Measurements from ENCODE around the gene RESP18. TPM values are rescaled to one million over a fixed set of nuclear protein-coding genes. Genes with fewer than 3 reads are reported as not detected.
"Not testable (repeated sequence)": the region's sequence is repeated elsewhere in the genome, so short reads cannot be mapped to it uniquely, and the experiment has no call there.

Gene RESP18
- total and polyA plus RNA-seq, 4 donors, result 1.1 to 7.0 (median 4.7) TPM

DNA sequence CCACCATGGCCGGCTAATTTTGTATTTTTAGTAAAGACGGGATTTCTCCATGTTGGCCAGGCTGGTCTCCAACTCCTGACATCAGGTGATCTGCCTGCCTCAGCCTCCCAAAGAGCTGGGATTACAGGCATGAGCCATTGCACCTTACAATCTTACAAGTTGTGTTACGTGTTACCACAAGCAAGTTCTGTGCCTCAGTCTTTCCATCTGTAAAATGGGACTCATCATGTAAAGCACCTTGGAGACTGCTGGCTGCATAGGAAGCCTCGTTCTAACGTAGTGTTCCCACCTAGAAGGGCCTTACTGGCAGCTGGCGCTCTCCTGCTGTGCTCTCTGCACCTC, 43.4 kb downstream of the RESP18 start:
- H3K36me3 ChIP-seq (ENCODE audit: control insufficient read depth, insufficient read depth, low read length), result peaks cover 52% of the 10 kb centered on the region
- H3K27ac ChIP-seq (ENCODE audit: low read depth, low read length), result peak overlapping the region; percentile 94
- DNase-seq (ENCODE audit: low read depth in 4 of 6, low spot score in 6 of 6), result no peak
- H3K27me3 ChIP-seq (ENCODE audit: control insufficient read depth, insufficient read depth, low read length), result no peaks in the 10 kb centered on the region
- 60% methylated on average over 6 of the region's 6 CpGs for WGBS (ENCODE audit: insufficient coverage)
- no peaks in the 10 kb centered on the region for H3K9me3 ChIP-seq (ENCODE audit: control insufficient read depth, insufficient read depth, low read length)
- peaks cover 59% of the 10 kb centered on the region for H3K4me1 ChIP-seq (ENCODE audit: control insufficient read depth, insufficient read depth, low read length)
- no peak overlapping the region for H3K4me3 ChIP-seq (ENCODE audit: low read depth, low read length)

DNA sequence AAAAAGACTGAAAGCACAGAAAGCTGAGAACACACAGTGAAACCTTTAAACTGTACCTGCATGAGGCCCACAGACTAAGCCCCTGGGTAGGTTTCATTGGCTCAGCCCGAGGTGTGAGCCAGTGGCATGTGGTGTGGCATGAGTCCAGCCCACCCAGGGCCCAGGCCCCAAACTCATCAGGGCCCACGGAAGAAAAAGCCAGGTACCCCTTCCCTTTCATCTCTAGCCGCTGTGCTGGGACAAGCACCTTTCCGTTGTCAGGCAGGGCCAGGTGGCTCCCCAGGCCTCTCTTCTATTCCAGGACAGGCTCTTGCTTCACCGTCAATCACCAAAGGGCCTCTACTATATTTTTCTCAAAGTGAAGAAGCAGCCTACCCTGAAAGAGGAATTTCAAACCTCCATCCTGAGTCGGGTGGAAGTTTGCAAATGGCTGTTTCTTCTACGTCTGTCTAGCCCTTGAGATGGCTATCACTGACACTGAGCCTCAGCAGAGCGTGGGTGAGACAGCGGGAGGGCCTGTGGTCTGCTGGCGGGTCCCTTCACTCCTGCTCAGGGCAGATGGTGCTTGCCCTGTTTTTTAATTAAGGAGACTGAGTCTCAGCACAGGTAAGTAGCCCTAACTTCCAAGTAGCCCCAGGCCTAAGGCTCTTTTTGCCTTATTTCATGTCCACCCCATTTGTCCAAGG, 44.8 kb downstream of the RESP18 start:
- WGBS (ENCODE audit: insufficient coverage), result 84% methylated on average over 9 of the region's 10 CpGs
- Histone ChIP-seq H3K36me3 (ENCODE audit: control insufficient read depth, insufficient read depth, low read length) (peaks cover 62% of the 10 kb centered on the region), H3K4me3 (ENCODE audit: low read depth, low read length) (no peak overlapping the region), H3K9me3 (ENCODE audit: control insufficient read depth, insufficient read depth, low read length) (no peaks in the 10 kb centered on the region), H3K27ac (ENCODE audit: low read depth, low read length) (no peak overlapping the region), H3K4me1 (ENCODE audit: control insufficient read depth, insufficient read depth, low read length) (peaks cover 59% of the 10 kb centered on the region), H3K27me3 (ENCODE audit: control insufficient read depth, insufficient read depth, low read length) (no peaks in the 10 kb centered on the region)
- DNase-seq (ENCODE audit: low read depth in 4 of 6, low spot score in 6 of 6), result no peak

DNA sequence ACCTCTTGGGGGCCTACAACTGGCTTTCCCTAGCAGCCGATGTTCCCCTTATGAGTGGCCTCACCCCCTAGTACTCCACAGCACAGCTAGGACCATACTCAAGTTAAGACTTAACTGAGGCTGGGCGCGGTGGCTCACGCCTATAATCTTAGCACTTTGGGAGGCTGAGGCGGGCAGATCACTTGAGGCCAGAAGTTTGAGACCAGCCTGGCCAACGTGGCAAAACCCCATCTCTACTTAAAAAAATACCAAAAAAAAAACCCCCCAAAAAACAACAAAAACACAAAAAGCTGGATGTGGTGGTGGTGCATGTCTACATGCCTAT, 45.5 kb downstream of the RESP18 start:
- peak overlapping the region; percentile 76 for H3K27ac ChIP-seq (ENCODE audit: low read depth, low read length)

GRCh38 chr2:219286436-219287115, 46.0 kb downstream of the RESP18 start:
- H3K36me3 ChIP-seq (ENCODE audit: control insufficient read depth, insufficient read depth, low read length), result peaks cover 69% of the 10 kb centered on the region
- peaks cover 65% of the 10 kb centered on the region for H3K4me1 ChIP-seq (ENCODE audit: control insufficient read depth, insufficient read depth, low read length)
- WGBS (ENCODE audit: insufficient coverage), result 76% methylated on average over 10 of the region's 12 CpGs
- peak in 1 of 6 donors; percentile 32 for DNase-seq (ENCODE audit: low read depth in 4 of 6, low spot score in 6 of 6)
- H3K27ac ChIP-seq (ENCODE audit: low read depth, low read length), result peak overlapping the region; percentile 76
- H3K27me3 ChIP-seq (ENCODE audit: control insufficient read depth, insufficient read depth, low read length), result no peaks in the 10 kb centered on the region
- no peaks in the 10 kb centered on the region for H3K9me3 ChIP-seq (ENCODE audit: control insufficient read depth, insufficient read depth, low read length)
- no peak overlapping the region for H3K4me3 ChIP-seq (ENCODE audit: low read depth, low read length)

More for the DNA sequence above, 45.5 kb downstream of the RESP18 start:
- H3K27me3 ChIP-seq (ENCODE audit: control insufficient read depth, insufficient read depth, low read length); DNase-seq (ENCODE audit: low read depth in 4 of 6, low spot score in 6 of 6); H3K9me3 ChIP-seq (ENCODE audit: control insufficient read depth, insufficient read depth, low read length); H3K4me3 ChIP-seq (ENCODE audit: low read depth, low read length): not testable (repeated sequence)
- 85% methylated on average over 4 of the region's 6 CpGs for WGBS (ENCODE audit: insufficient coverage)
- peaks cover 64% of the 10 kb centered on the region for H3K36me3 ChIP-seq (ENCODE audit: control insufficient read depth, insufficient read depth, low read length)
- H3K4me1 ChIP-seq (ENCODE audit: control insufficient read depth, insufficient read depth, low read length), result peaks cover 60% of the 10 kb centered on the region

- H3K27ac ChIP-seq (ENCODE audit: low read depth, low read length), result peak overlapping the region; percentile 76
- DNase-seq (ENCODE audit: low read depth in 4 of 6, low spot score in 6 of 6), result peak in 2 of 6 donors; percentile 79 to 80
- H3K4me3 ChIP-seq (ENCODE audit: low read depth, low read length), result no peak overlapping the region
- no peaks in the 10 kb centered on the region for H3K27me3 ChIP-seq (ENCODE audit: control insufficient read depth, insufficient read depth, low read length)
- H3K9me3 ChIP-seq (ENCODE audit: control insufficient read depth, insufficient read depth, low read length), result no peaks in the 10 kb centered on the region
- WGBS (ENCODE audit: insufficient coverage), result 30% methylated on average over 9 of the region's 17 CpGs
- H3K4me1 ChIP-seq (ENCODE audit: control insufficient read depth, insufficient read depth, low read length), result peaks cover 68% of the 10 kb centered on the region
- H3K36me3 ChIP-seq (ENCODE audit: control insufficient read depth, insufficient read depth, low read length), result peaks cover 75% of the 10 kb centered on the region
Observed at GRCh38 chr2:219285894-219286425, 46.6 kb downstream of the RESP18 start.

DNA sequence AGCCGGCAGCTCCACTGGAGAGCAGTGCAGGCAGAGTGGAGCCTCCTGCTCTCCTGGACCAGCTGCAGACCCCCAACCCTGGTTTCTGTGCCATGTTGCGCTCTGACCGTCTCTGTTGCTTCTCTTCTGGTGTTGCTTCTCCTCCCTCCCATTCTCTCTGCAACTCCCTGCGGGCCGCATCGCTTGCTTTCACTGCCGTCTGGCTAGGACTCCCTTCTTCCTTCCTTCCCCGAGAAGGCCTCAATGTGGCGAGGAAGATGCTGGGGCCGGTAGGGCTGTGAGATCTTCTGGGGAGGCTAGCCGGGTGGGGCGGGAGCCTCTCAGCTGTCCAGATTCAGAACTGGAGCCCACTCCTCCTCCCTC, 47.2 kb downstream of the RESP18 start:
- no peaks in the 10 kb centered on the region for H3K27me3 ChIP-seq (ENCODE audit: control insufficient read depth, insufficient read depth, low read length)
- H3K4me3 ChIP-seq (ENCODE audit: low read depth, low read length), result no peak overlapping the region
- peaks cover 68% of the 10 kb centered on the region for H3K4me1 ChIP-seq (ENCODE audit: control insufficient read depth, insufficient read depth, low read length)
- DNase-seq (ENCODE audit: low read depth in 4 of 6, low spot score in 6 of 6), result no peak
- WGBS (ENCODE audit: insufficient coverage), result 83% methylated on average over 4 of the region's 12 CpGs
- peak overlapping the region; percentile 67 for H3K27ac ChIP-seq (ENCODE audit: low read depth, low read length)
- no peaks in the 10 kb centered on the region for H3K9me3 ChIP-seq (ENCODE audit: control insufficient read depth, insufficient read depth, low read length)
- peaks cover 74% of the 10 kb centered on the region for H3K36me3 ChIP-seq (ENCODE audit: control insufficient read depth, insufficient read depth, low read length)

DNA sequence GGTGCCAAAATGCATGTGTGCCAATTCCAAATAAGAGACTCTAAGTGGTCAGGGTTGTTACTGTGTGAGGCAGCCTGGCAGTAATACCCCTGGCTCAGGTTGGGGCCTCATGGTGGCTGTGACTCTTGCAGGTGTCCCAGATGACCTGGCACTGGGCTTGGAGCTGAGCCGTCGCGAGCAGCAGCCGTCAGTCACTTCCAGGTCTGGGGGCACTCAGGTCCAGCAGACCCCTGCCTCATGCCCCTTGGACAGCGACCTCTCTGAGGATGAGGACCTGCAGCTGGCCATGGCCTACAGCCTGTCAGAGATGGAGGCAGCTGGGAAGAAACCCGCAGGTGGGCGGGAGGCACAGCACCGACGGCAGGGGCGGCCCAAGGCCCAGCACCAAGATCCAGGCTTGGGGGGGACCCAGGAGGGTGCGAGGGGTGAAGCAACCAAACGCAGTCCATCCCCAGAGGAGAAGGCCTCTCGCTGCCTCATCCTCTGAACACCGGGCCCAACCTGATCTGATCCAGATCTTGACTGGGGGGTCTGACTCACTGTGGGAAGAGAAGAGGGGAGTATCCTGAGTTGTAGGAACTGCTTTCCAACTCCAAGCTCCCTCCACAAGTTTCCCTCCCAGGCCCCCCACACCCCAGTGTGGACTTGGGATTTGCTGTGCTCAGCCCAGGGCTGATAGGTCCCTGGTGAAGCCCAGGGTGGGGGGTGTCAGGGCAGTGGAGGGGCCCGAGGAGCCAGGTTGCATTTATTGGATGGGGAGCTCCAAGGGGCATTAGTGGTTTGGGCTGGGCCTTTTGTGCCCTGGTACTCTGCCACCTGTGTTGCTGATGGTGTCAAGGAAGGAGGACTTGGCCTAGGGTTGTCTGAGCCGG, 47.8 kb downstream of the RESP18 start:
- Histone ChIP-seq H3K27ac (ENCODE audit: low read depth, low read length) (peak overlapping the region; percentile 67), H3K36me3 (ENCODE audit: control insufficient read depth, insufficient read depth, low read length) (peaks cover 72% of the 10 kb centered on the region), H3K9me3 (ENCODE audit: control insufficient read depth, insufficient read depth, low read length) (no peaks in the 10 kb centered on the region), H3K27me3 (ENCODE audit: control insufficient read depth, insufficient read depth, low read length) (no peaks in the 10 kb centered on the region), H3K4me3 (ENCODE audit: low read depth, low read length) (no peak overlapping the region), H3K4me1 (ENCODE audit: control insufficient read depth, insufficient read depth, low read length) (peaks cover 68% of the 10 kb centered on the region)
- DNase-seq (ENCODE audit: low read depth in 4 of 6, low spot score in 6 of 6), result no peak
- WGBS (ENCODE audit: insufficient coverage), result 88% methylated on average over 12 of the region's 16 CpGs

DNA sequence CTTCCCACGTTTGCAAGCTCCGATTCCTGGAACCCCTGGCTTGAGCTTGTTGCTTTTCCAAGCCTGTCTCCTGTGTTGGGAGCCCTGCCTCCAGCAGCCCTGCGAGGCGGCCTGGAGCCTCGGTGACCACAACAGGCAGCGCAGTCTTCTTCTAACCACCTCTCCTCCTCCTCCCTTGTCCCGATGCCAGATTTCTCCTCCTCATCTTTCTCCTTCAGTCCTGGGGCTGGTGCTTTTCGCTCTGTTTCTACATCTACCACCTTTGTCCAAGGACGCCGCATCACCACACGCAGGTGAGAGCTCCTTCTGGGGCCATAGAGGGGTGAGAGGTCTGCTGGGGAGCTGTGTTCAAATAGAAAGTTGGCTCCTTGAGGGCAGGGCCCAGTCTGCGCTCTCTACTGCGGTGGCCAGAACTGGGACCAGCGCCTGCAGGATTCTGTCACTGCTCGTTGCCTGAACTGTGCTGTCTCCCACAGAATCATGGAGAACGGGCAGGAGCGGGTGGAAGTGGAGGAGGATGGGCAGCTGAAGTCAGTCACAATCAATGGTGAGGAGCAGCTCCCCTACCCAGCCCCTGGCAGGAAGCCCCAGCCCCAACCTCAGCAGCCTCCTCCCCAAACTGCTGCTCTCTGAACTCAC, 49.5 kb downstream of the RESP18 start:
- H3K27me3 ChIP-seq (ENCODE audit: control insufficient read depth, insufficient read depth, low read length), result no peaks in the 10 kb centered on the region
- peak overlapping the region; percentile 57 for H3K27ac ChIP-seq (ENCODE audit: low read depth, low read length)
- no peaks in the 10 kb centered on the region for H3K9me3 ChIP-seq (ENCODE audit: control insufficient read depth, insufficient read depth, low read length)
- H3K4me1 ChIP-seq (ENCODE audit: control insufficient read depth, insufficient read depth, low read length), result peaks cover 73% of the 10 kb centered on the region
- 94% methylated on average over 11 of the region's 17 CpGs for WGBS (ENCODE audit: insufficient coverage)
- no peak for DNase-seq (ENCODE audit: low read depth in 4 of 6, low spot score in 6 of 6)
- no peak overlapping the region for H3K4me3 ChIP-seq (ENCODE audit: low read depth, low read length)
- peaks cover 66% of the 10 kb centered on the region for H3K36me3 ChIP-seq (ENCODE audit: control insufficient read depth, insufficient read depth, low read length)

- Histone ChIP-seq H3K27me3 (ENCODE audit: control insufficient read depth, insufficient read depth, low read length) (no peaks in the 10 kb centered on the region), H3K27ac (ENCODE audit: low read depth, low read length) (peak overlapping the region; percentile 57), H3K36me3 (ENCODE audit: control insufficient read depth, insufficient read depth, low read length) (peaks cover 63% of the 10 kb centered on the region), H3K4me1 (ENCODE audit: control insufficient read depth, insufficient read depth, low read length) (peaks cover 77% of the 10 kb centered on the region), H3K9me3 (ENCODE audit: control insufficient read depth, insufficient read depth, low read length) (no peaks in the 10 kb centered on the region), H3K4me3 (ENCODE audit: low read depth, low read length) (no peak overlapping the region)
- WGBS (ENCODE audit: insufficient coverage), result 100% methylated on average over 1 of the region's 5 CpGs
- no peak for DNase-seq (ENCODE audit: low read depth in 4 of 6, low spot score in 6 of 6)
Observed at GRCh38 chr2:219282375-219282774, 50.2 kb downstream of the RESP18 start.
